Upper lobe of left lung (tissue), 4 donors: ENCODE data around the gene RAB11FIP4.

ENCODE experiments used
- CTCF ChIP-seq, 6 experiments: fragments of 450-650 bp in 4 of 6; fragments of 200-600 bp in 2 of 6; sonication (generic) in 2 of 6; IDR thresholded peaks; one replicate each; pipeline ENCODE4 v1.5.1; 2016 to 2019; ENCODE audit warnings: antibody characterized with exemption in 6 of 6
- POLR2A ChIP-seq, 4 donors: fragments of 450-650 bp; IDR thresholded peaks; one replicate each; pipeline ENCODE4 v1.5.1; 2016 to 2017; ENCODE audit warnings: antibody characterized with exemption in 4 of 4, mild to moderate bottlenecking in 2 of 4
- POLR2AphosphoS5 ChIP-seq, 2 donors: sonication (generic); formaldehyde crosslinking; IDR thresholded peaks; one replicate each; pipeline ENCODE4 v1.5.1; 2017; ENCODE audit warnings: antibody characterized with exemption in 2 of 2

GRCh38 chr17:31527606-31528005 lies 136.1 kb downstream of the RAB11FIP4 start:
- TF ChIP-seq POLR2A (IDR thresholded peaks at IDR 0.05) (no peak), CTCF (IDR thresholded peaks at IDR 0.05) (no peak), POLR2AphosphoS5 (IDR thresholded peaks at IDR 0.05) (no peak)
